GM12801 (cell line): ENCODE data around the gene TBKBP1.

Experiments
- CTCF ChIP-seq: IDR thresholded peaks from one replicate; pipeline ENCODE4 v1.5.1; 2011; ENCODE audit warnings: control low read depth; ENCODE audit not compliant: insufficient read length; ENCODE audit errors: extremely low read depth

The TBKBP1 gene

GRCh38 chr17:47713980-47714700 lies 20.2 kb downstream of the TBKBP1 start:
- TF ChIP-seq CTCF: no peak

- no peak for TF ChIP-seq CTCF
Observed at GRCh38 chr17:47714773-47715396, 20.9 kb downstream of the TBKBP1 start.

GRCh38 chr17:47715669-47716325 lies 21.8 kb downstream of the TBKBP1 start:
- TF ChIP-seq CTCF: no peak

GRCh38 chr17:47716375-47716774 lies 22.4 kb downstream of the TBKBP1 start:
- no peak for TF ChIP-seq CTCF

GRCh38 chr17:47717261-47717697 lies 23.3 kb downstream of the TBKBP1 start:
- TF ChIP-seq CTCF: no peak

GRCh38 chr17:47717979-47718621 lies 24.1 kb downstream of the TBKBP1 start:
- no peak for TF ChIP-seq CTCF
